Ascending aorta (tissue), 2 donors: ENCODE measurements around the gene TMED10. TPM values are rescaled to one million over a fixed set of nuclear protein-coding genes. Genes with fewer than 3 reads are reported as not detected.
A peak's percentile ranks its signal among the peaks of the same experiment; 100 is the strongest.
"Not testable (repeated sequence)": the region's sequence is repeated elsewhere in the genome, so short reads cannot be mapped to it uniquely, and the experiment has no call there.

Experiments used
- DNase-seq, 2 donors: peaks; one replicate each; pipeline ENCODE4 v3.0.0-alpha.2; 2019; ENCODE audit warnings: low spot score in 2 of 2
- H3K27ac ChIP-seq, 2 donors: fragments of 200-600 bp; sonication (generic); one replicate each; pipeline ENCODE4 v1.5.1; 2016 to 2017; ENCODE audit warnings: mild to moderate bottlenecking in 1 of 2
- H3K27me3 ChIP-seq: fragments of 200-600 bp; sonication (generic); one replicate; pipeline ENCODE4 v1.5.1; 2017
- H3K36me3 ChIP-seq, 2 donors: fragments of 200-600 bp; sonication (generic); one replicate each; pipeline ENCODE4 v1.5.1; 2016
- H3K4me1 ChIP-seq, 2 donors: fragments of 200-600 bp; sonication (generic); one replicate each; pipeline ENCODE4 v1.5.1; 2016 to 2017; ENCODE audit warnings: mild to moderate bottlenecking in 1 of 2
- H3K4me3 ChIP-seq, 2 donors: fragments of 200-600 bp; sonication (generic); one replicate each; pipeline ENCODE4 v1.5.1; 2016 to 2017; ENCODE audit warnings: mild to moderate bottlenecking in 1 of 2
- H3K9me3 ChIP-seq, 2 donors: fragments of 200-600 bp; sonication (generic); one replicate each; pipeline ENCODE4 v1.5.1; 2016
- intact Hi-C: fragments of 100-400 bp; cut with DNase I; formaldehyde crosslinking; loops from one replicate; pipeline ENCODE4 v1.15.1; 2023
- total RNA-seq: library from RNA; depleted of rRNA; stranded (reverse); fragments of >200 nt; gene quantifications from one replicate; pipeline ENCODE4 v1.1.0, GENCODE V29; 2016
- TF ChIP-seq, protein P1 (sequence below), 3 experiments: fragments of 200-600 bp in 2 of 3; fragments of 450-650 bp in 1 of 3; sonication (generic) in 2 of 3; IDR thresholded peaks; one replicate each; pipeline ENCODE4 v1.5.1; 2016 to 2019; ENCODE audit warnings: antibody characterized with exemption in 3 of 3, mild to moderate bottlenecking in 1 of 3, moderate library complexity in 1 of 3

TMED10 gene
- total RNA-seq, 1 donor from 2014 or later, result 190 TPM

DNA sequence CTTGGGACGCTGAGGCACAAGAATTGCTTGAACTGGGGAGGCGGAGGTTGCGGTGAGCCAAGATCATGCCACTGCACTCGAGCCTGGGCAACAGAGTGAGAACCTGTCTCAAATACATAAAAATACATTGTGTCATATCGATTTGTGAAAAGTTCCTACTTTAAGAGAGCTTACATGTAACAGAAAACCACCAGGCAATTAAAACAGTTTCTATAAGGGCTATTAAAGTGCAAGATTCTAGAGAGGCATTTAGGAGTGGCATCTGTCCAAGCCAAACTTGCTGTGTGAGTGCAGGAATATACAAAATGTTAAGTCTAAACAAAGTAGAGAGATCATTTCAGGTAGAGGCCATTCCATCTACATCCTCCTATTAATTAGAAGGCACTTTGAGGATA lies 47.8 kb downstream of the TMED10 start:
- intact Hi-C loops, result no loop called here
- Histone ChIP-seq H3K4me1 (peaks cover 6 to 18% of the 10 kb centered on the region in 2 donors), H3K27ac (no peak overlapping the region), H3K4me3 (no peak overlapping the region), H3K36me3 (peaks cover 3 to 5% of the 10 kb centered on the region in 2 donors), H3K27me3 (no peaks in the 10 kb centered on the region), H3K9me3 (no peaks in the 10 kb centered on the region)
- no peak for DNase-seq
- TF ChIP-seq, protein P1, sequence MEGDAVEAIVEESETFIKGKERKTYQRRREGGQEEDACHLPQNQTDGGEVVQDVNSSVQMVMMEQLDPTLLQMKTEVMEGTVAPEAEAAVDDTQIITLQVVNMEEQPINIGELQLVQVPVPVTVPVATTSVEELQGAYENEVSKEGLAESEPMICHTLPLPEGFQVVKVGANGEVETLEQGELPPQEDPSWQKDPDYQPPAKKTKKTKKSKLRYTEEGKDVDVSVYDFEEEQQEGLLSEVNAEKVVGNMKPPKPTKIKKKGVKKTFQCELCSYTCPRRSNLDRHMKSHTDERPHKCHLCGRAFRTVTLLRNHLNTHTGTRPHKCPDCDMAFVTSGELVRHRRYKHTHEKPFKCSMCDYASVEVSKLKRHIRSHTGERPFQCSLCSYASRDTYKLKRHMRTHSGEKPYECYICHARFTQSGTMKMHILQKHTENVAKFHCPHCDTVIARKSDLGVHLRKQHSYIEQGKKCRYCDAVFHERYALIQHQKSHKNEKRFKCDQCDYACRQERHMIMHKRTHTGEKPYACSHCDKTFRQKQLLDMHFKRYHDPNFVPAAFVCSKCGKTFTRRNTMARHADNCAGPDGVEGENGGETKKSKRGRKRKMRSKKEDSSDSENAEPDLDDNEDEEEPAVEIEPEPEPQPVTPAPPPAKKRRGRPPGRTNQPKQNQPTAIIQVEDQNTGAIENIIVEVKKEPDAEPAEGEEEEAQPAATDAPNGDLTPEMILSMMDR (IDR thresholded peaks at IDR 0.05), result no peak

DNA sequence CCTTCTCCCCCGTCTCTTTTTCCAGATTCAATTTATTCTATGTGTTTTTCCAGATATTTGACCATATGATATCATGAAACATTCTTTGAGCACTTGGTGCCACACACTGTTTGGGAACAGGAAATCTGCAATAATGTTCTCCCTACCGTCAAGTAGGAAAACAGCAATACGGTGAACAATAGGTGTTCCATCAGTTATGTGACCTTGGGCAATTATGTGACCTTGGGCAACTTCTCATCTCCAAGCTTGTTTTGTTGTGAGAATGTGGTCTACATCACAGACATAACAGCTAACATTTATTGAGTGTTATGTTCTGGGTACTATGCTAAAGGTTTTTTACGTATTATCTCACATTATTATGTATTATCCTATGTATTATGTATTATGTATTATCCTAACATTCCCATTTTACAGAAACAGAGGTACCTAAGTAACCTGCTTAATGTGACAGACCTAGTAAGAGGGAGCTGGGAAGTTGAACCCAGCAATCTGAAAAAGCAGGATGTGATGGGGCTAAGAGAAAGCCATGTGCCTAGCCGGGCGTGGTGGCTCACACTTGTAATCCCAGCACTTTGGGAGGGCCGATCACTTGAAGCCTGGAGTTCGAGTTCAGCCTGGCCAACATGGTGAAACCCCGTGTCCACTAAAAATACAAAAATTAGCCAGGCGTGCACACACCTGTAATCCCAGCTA lies 48.4 kb downstream of the TMED10 start:
- Histone ChIP-seq H3K36me3 (no peaks in the 10 kb centered on the region), H3K27ac (peak overlapping the region; percentile 90 to 99), H3K4me1 (peaks cover 6 to 18% of the 10 kb centered on the region in 2 donors), H3K27me3 (no peaks in the 10 kb centered on the region), H3K9me3 (no peaks in the 10 kb centered on the region), H3K4me3 (peak overlapping the region; percentile 67 to 89)
- DNase-seq, result no peak
- TF ChIP-seq, protein P1 (IDR thresholded peaks at IDR 0.05), result no peak
- intact Hi-C loops, result loop anchor here (2.0 kb wide), 1 partner anchor 109 kb away; no protein-coding TSS in a partner anchor

DNA sequence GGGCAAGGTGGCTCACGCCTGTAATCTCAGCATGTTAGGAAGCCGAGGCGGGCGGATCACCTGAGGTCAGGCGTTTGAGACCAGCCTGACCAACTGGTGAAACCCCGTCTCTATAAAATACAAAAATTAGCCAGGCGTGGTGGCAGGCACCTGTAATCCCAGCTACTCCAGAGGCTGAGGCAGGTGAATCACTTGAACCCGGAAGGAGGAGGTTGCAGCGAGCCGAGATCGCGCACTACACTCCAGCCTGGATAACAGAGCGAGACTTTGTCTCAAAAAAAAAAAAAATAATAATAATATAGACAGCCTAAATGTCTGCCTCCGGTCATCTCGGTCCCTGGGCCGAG lies 49.0 kb downstream of the TMED10 start:
- intact Hi-C loops, result loop anchor here (2.0 kb wide), 1 partner anchor 109 kb away; no protein-coding TSS in a partner anchor
- not testable (repeated sequence) for H3K27me3 ChIP-seq, H3K36me3 ChIP-seq, DNase-seq, H3K9me3 ChIP-seq
- peaks cover 6 to 18% of the 10 kb centered on the region in 2 donors for H3K4me1 ChIP-seq
- H3K4me3 ChIP-seq, result peak overlapping the region; percentile 67 to 89
- H3K27ac ChIP-seq, result peak overlapping the region; percentile 90 to 99

DNA sequence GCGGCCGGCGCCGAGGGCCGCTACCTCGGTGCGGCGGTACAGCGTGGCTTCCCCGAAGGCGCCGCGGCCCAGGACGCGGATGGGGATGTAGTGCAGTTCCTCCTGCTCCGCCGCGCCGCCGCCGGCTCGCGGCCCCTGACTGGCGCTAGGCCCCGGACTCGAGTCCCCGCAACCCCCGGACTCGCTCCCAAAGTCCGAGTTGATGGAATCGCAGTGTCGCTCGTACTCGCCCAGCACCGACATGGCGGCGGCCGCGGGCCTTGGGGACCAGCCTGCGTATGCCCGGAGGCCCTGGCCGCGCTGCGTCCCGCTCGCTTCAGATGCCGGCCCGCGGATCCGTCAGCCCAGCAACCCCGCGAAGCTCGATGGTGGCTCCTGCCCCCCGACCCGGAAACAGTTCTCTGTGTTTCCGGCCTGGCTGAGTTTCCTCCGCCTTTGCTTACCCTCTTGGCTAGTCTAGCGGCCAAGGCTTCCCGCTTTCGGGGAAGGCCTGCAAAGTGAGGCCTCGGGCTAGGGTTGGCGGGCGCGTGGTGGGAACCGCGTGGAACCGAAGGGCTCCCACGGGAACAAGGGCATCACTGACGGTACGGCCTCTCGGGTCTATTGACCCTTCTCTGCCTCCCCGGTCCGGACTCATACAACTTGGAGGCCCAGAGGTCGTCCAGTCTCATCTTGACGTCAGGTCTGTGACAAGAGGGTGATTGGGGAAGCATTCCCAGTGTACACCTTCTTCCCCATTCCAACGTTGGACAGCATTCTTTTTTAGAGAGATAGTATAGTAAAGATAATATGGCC lies 49.5 kb downstream of the TMED10 start, which contains the start of gene NEK9:
Gene NEK9, minus strand, starts transcription at position 370 of the 795 bp plus-strand sequence. Its CDS starts 127 bp downstream, at position 243.
- intact Hi-C loops, result loop anchor here (2.0 kb wide), 1 partner anchor 110 kb away; no protein-coding TSS in a partner anchor
- Histone ChIP-seq H3K27me3 (no peaks in the 10 kb centered on the region), H3K4me3 (peak within 1 kb of the TSS; percentile 67 to 89), H3K9me3 (no peaks in the 10 kb centered on the region), H3K36me3 (no peaks in the 10 kb centered on the region), H3K27ac (peak within 1 kb of the TSS; percentile 90 to 99), H3K4me1 (peaks cover 6 to 18% of the 10 kb centered on the region in 2 donors)
- TF ChIP-seq, protein P1 (IDR thresholded peaks at IDR 0.05), result no peak
- peak; percentile 36 to 94 for DNase-seq

DNA sequence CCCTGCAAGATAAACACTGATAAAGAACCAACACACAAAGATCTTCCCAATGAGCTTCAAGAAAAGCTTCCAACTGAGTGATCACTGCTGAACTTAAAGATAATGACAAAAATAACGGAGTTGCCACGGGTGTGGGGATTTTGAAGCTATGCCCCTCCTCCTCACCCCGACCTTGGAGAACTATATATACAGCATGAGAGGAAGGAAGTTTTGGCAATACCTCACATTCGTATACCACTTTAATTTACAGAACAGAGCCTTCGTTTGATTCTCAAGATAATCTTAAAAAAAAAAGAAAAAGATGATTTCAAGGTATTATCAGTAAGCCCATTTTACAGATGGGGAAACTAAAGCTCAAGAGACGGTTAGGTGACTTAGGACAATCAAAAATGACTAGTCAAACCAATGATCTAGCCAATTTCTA lies 50.3 kb downstream of the TMED10 start:
- no peak for DNase-seq
- Histone ChIP-seq H3K36me3 (no peaks in the 10 kb centered on the region), H3K27me3 (no peaks in the 10 kb centered on the region), H3K4me3 (peak overlapping the region; percentile 67 to 89), H3K9me3 (no peaks in the 10 kb centered on the region), H3K27ac (peak overlapping the region; percentile 90 to 99), H3K4me1 (peaks cover 6 to 18% of the 10 kb centered on the region in 2 donors)
- TF ChIP-seq, protein P1 (IDR thresholded peaks at IDR 0.05), result no peak
- intact Hi-C loops, result loop anchor here (2.0 kb wide), 1 partner anchor 111 kb away; no protein-coding TSS in a partner anchor
